ENCODE measurements around the gene GPR35. TPM values are rescaled to one million over a fixed set of nuclear protein-coding genes. Genes with fewer than 3 reads are reported as not detected.
A peak's percentile ranks its signal among the peaks of the same experiment; 100 is the strongest.

Gene GPR35
- 100 to 1,000 TPM in 3 of 4 donors, 10 to 100 TPM in 1; 61.1 to 341 (median 261) TPM for total RNA-seq

DNA sequence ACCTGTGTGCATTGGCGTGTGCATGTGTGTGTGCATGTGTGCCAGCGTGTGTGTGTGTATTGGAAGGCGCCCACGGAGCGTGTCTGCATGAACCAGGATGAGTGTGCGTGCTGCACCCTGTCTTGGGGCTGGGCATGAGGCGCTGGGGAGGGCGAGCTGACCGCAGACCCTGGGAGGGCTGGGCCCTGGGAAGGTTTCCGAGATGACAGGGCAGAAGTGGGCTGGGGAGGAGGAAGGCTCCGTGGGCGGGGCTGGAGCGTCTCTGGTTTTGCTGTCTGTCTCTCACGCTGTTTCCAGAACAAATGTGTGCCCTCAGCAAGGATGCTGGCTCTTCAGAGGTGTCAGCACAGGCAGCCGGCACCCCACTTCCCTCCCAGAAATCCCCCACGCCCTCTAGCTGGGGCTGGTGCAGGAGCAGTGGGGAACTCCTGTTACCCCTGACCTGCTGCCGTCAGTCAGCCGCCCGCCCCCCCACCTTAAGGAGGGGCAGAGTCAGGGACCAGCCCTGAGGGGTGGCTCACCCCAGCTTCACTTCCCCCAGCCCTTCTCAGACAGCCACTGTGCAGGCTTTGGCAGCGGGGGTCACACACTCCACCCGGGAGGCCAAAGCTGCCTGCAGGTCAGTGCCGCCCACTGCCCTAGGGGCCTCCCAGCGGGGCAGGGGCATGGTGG lies at the start of gene GPR35:
Gene GPR35, plus strand, starts transcription at position 531 of the 672 bp plus-strand sequence. CDS start 4,473 bp downstream, outside the sequence.
- Histone ChIP-seq H3K4me3 (peak within 1 kb of the TSS in 1 of 4 donors; percentile 26), H3K9me3 (no peaks in the 10 kb centered on the region), H3K27ac (peak within 1 kb of the TSS; percentile 50 to 70 (median 58)), H3K36me3 (peaks cover 0 to 49% (median 0%) of the 10 kb centered on the region in 3 donors), H3K4me1 (peaks cover 0 to 30% (median 14%) of the 10 kb centered on the region in 4 donors), H3K27me3 (no peaks in the 10 kb centered on the region)
- TF ChIP-seq POLR2A (IDR thresholded peaks at IDR 0.05), result no peak
- no peak for TF ChIP-seq CTCF (IDR thresholded peaks at IDR 0.05)
- DNase-seq, result peak; percentile 44 to 80 (median 60)

DNA sequence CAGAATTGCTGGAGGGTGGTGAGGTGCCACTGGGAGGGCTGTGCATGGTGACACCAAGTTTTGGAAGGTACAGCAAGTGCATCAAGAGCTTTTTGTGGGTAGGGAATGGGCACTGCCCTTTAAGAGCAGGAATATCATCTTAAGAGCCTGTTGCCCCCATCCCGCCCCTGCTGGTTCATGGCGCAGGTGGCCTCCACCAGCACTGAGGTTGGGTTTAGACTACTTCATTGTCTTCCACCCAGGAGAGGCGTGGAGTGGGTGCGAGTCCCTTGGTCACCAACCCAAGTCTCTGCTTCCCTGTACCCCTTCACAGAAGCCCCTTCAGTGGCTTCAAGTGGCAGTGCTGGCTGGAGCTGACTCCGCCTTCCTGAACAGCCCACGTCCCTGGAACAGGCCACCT lies 49.2 kb upstream of the GPR35 start:
- Histone ChIP-seq H3K36me3 (peaks cover 0 to 66% (median 0%) of the 10 kb centered on the region in 3 donors), H3K27ac (no peak overlapping the region), H3K27me3 (no peaks in the 10 kb centered on the region), H3K9me3 (no peaks in the 10 kb centered on the region), H3K4me3 (no peak overlapping the region), H3K4me1 (peaks cover 0 to 15% (median 3%) of the 10 kb centered on the region in 4 donors)
- no peak for TF ChIP-seq POLR2A (IDR thresholded peaks at IDR 0.05)
- no peak for TF ChIP-seq CTCF (IDR thresholded peaks at IDR 0.05)
- DNase-seq, result no peak

DNA sequence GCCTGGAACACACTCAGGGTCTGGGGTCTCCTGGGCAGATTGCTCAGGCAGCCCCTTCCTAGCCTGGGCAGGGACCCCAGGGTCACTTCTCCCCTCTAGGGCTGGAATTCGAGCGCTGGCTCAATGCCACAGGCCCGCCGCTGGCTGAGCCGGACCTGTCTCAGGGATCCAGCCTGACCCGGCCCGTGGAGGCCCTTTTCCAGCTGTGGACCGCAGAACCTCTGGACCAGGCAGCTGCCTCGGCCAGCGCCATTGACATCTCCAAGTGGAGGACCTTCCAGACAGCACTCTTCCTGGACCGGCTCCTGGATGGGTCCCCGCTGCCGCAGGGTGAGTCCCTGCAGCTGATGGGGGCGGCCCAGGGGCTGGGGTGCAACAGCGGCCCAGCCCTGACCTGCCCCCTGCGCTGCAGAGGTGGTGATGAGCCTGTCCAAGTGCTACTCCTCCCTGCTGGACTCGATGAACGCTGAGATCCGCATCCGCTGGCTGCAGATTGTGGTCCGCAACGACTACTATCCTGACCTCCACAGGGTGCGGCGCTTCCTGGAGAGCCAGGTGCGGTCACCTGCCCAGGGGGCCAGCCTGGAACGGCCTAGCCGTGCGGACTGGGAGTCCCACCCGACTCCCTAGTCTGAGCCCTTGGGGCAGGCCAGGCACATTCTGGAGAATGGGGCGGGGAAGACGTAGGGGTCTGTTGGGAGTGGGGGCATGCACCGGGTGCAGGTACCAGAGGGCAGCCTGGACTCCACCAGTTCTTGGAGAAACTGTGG lies 48.7 kb upstream of the GPR35 start:
- TF ChIP-seq POLR2A (IDR thresholded peaks at IDR 0.05) (no peak), CTCF (IDR thresholded peaks at IDR 0.05) (no peak)
- H3K4me1 ChIP-seq, result peaks cover 0 to 15% (median 2%) of the 10 kb centered on the region in 4 donors
- DNase-seq, result no peak
- no peak overlapping the region for H3K27ac ChIP-seq
- no peak overlapping the region for H3K4me3 ChIP-seq
- H3K27me3 ChIP-seq, result no peaks in the 10 kb centered on the region
- peaks cover 0 to 66% (median 0%) of the 10 kb centered on the region in 3 donors for H3K36me3 ChIP-seq
- H3K9me3 ChIP-seq, result no peaks in the 10 kb centered on the region

- Histone ChIP-seq H3K4me3 (no peak overlapping the region), H3K4me1 (peaks cover 0 to 15% (median 2%) of the 10 kb centered on the region in 4 donors), H3K36me3 (peaks cover 0 to 60% (median 0%) of the 10 kb centered on the region in 3 donors), H3K27ac (no peak overlapping the region), H3K27me3 (no peaks in the 10 kb centered on the region), H3K9me3 (no peaks in the 10 kb centered on the region)
- DNase-seq, result no peak
- TF ChIP-seq CTCF (IDR thresholded peaks at IDR 0.05) (no peak), POLR2A (IDR thresholded peaks at IDR 0.05) (no peak)
These were observed 47.8 kb upstream of the GPR35 start for GRCh38 chr2:240577281-240578109.

- Histone ChIP-seq H3K36me3 (peaks cover 0 to 55% (median 0%) of the 10 kb centered on the region in 3 donors), H3K27me3 (no peaks in the 10 kb centered on the region), H3K4me3 (no peak overlapping the region), H3K4me1 (peaks cover 0 to 15% (median 2%) of the 10 kb centered on the region in 4 donors), H3K27ac (no peak overlapping the region), H3K9me3 (no peaks in the 10 kb centered on the region)
- TF ChIP-seq CTCF (IDR thresholded peaks at IDR 0.05) (no peak), POLR2A (IDR thresholded peaks at IDR 0.05) (no peak)
- DNase-seq, result no peak
These were observed 47.2 kb upstream of the GPR35 start for GRCh38 chr2:240578110-240578450.

All from Peyer's patch (tissue), 4 donors.